Epithelial cell of esophagus (primary cell): Measurements from ENCODE around the gene GJA4.

ENCODE experiments used
- DNase-seq: peaks from one replicate; pipeline ENCODE4 v3.0.0; 2010; ENCODE audit warnings: low read depth
- H3K4me3 ChIP-seq: 2 replicates; pipeline ENCODE4 v1.5.1; 2011; ENCODE audit warnings: mild to moderate bottlenecking, low read length, control low read depth
- CTCF ChIP-seq: IDR thresholded peaks from 2 replicates; pipeline ENCODE4 v1.5.1; 2011; ENCODE audit warnings: low read depth, mild to moderate bottlenecking, low read length, control low read depth, inconsistent platforms; ENCODE audit not compliant: insufficient read depth; ENCODE audit errors: missing control alignments

GJA4 gene

GRCh38 chr1:34792424-34792823 lies 375 bp upstream of the GJA4 start:
- DNase-seq = no peak
- no peak overlapping the region for H3K4me3 ChIP-seq
- TF ChIP-seq CTCF = no peak

- no peak for TF ChIP-seq CTCF
- H3K4me3 ChIP-seq = no peak overlapping the region
- peak; percentile 64 for DNase-seq
Measured at GRCh38 chr1:34794001-34794789, 1.4 kb downstream of the GJA4 start.

DNA sequence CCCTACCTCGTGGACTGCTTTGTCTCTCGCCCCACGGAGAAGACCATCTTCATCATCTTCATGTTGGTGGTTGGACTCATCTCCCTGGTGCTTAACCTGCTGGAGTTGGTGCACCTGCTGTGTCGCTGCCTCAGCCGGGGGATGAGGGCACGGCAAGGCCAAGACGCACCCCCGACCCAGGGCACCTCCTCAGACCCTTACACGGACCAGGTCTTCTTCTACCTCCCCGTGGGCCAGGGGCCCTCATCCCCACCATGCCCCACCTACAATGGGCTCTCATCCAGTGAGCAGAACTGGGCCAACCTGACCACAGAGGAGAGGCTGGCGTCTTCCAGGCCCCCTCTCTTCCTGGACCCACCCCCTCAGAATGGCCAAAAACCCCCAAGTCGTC lies 2.0 kb downstream of the GJA4 start:
- no peak overlapping the region for H3K4me3 ChIP-seq
- DNase-seq = no peak
- no peak for TF ChIP-seq CTCF

DNA sequence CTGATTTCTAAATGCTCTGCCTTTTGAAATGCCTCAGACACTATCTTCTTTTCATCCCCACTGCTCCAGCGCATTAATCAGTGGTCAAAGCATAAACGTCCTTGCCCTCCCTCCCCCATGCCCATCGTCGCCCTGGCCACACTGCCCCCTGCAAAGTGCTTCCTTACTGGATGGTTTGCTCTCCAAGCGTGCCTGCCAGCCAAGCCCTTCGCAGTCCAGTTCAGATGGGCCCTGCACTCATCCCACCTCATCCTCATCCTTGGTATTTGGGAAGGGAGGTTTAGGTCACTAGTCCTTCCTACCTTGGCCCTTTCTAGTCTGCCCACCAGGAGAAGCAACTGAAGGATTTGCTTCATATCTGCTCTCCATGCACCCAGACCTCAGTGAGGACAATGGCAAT lies 3.1 kb downstream of the GJA4 start:
- no peak for TF ChIP-seq CTCF
- no peak overlapping the region for H3K4me3 ChIP-seq
- DNase-seq = no peak

DNA sequence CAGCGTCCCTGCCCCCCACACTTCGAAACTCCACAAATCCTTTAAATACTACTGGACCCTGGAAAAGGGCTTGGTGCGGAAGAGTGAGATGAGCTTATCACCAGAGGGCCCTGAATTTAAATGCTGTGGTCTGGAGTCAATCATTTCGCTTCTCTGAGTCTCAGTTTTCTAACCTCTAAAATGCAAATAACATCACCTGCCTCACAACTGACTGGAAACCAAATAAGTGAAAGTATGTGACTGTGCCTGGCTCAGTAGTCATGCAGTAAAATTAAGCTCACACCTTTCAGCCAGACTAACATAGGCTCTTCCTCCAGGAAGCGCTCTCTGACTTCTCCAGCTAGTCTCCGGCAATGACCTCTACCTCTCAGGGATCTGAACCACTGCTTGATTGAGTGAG lies 4.2 kb downstream of the GJA4 start:
- TF ChIP-seq CTCF = no peak
- no peak overlapping the region for H3K4me3 ChIP-seq
- no peak for DNase-seq

- H3K4me3 ChIP-seq = no peak overlapping the region
- no peak for DNase-seq
- TF ChIP-seq CTCF = no peak
Measured at GRCh38 chr1:34800214-34800613, 7.4 kb downstream of the GJA4 start.

DNA sequence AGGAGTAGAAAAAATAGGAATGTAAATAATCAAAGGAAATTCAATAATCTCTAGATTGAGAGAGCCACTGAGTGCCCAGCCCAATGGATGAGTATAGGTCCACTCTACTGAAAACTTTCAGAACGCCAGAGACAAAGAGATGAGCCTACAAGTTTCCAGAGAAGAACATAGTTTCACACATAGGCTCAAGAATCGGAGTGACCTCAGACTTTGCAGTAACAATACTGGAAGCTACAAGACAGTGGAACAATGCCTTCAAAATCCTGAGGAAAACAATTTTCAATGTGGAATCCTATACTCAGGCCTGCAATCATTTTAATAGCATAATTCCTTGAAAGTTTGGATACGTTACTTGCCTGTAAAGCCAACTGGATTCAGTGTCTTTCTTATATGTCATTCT lies 11.0 kb downstream of the GJA4 start:
- TF ChIP-seq CTCF = no peak
- no peak for DNase-seq
- no peak overlapping the region for H3K4me3 ChIP-seq
